Measurements from ENCODE around the gene WSB1. TPM values are rescaled to one million over a fixed set of nuclear protein-coding genes. Genes with fewer than 3 reads are reported as not detected.

WSB1 gene
- total RNA-seq, 4 donors from 2014 or later: 74.2 to 200 (median 133) TPM

DNA sequence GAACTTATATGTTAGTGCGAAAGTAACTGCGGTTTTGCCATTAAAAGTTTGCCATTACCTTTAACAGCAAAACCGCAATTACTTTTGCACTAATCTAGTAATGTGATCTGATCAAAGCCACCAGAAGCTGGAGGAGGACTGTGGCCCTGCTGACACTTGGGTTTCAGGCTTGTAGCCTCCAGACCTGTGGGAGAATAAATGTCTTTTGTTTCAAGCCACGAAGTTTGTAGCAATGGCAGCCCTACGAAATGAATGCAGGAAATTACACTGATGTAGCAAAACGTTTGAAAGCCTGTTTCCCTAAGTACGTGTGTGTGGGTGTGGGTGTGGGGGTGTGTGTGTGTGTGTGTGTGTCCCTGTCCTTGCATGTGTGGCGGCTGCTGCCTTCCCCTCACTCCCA is 66.6 kb downstream of the WSB1 start:
- no peaks in the 10 kb centered on the region for H3K9me3 ChIP-seq
- no peaks in the 10 kb centered on the region for H3K27me3 ChIP-seq
- 66 to 70% methylated on average over 5 to 8 of the region's 8 CpGs for WGBS, 2 donors (ENCODE audit: low coverage in 1 of 2)
- no peaks in the 10 kb centered on the region for H3K36me3 ChIP-seq
- no peak for TF ChIP-seq EP300 (IDR thresholded peaks at IDR 0.05)
- TF ChIP-seq, protein P1, sequence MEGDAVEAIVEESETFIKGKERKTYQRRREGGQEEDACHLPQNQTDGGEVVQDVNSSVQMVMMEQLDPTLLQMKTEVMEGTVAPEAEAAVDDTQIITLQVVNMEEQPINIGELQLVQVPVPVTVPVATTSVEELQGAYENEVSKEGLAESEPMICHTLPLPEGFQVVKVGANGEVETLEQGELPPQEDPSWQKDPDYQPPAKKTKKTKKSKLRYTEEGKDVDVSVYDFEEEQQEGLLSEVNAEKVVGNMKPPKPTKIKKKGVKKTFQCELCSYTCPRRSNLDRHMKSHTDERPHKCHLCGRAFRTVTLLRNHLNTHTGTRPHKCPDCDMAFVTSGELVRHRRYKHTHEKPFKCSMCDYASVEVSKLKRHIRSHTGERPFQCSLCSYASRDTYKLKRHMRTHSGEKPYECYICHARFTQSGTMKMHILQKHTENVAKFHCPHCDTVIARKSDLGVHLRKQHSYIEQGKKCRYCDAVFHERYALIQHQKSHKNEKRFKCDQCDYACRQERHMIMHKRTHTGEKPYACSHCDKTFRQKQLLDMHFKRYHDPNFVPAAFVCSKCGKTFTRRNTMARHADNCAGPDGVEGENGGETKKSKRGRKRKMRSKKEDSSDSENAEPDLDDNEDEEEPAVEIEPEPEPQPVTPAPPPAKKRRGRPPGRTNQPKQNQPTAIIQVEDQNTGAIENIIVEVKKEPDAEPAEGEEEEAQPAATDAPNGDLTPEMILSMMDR (IDR thresholded peaks at IDR 0.05): no peak
- TF ChIP-seq POLR2AphosphoS5 (IDR thresholded peaks at IDR 0.05): no peak
- TF ChIP-seq POLR2A (IDR thresholded peaks at IDR 0.05): no peak
- no peak overlapping the region for H3K27ac ChIP-seq
- ATAC-seq: no peak
- peaks cover 0 to 12% (median 3%) of the 10 kb centered on the region in 3 donors for H3K4me1 ChIP-seq
- H3K4me3 ChIP-seq: no peak overlapping the region

DNA sequence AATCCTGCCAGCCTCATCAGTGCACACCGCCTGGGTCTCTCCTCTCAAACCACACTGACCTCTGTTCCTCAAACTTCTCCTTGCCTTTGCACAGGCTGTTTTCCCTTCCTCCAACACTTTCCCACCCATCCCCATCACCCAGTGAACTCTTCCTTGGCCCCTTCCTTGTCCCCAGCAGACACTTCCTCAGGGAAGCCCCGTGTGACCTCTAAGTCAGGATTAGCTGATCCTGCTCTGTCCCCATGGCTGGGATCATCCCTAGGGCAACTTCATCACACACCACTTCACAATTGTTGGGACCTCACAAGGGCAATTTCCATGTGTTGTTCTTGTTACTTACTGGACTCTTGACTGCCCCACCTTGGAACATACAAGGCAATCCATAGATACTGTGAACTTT is 67.8 kb downstream of the WSB1 start:
- Histone ChIP-seq H3K9me3 (no peaks in the 10 kb centered on the region), H3K4me3 (no peak overlapping the region), H3K36me3 (no peaks in the 10 kb centered on the region), H3K27me3 (no peaks in the 10 kb centered on the region), H3K4me1 (peaks cover 0 to 12% (median 3%) of the 10 kb centered on the region in 3 donors), H3K27ac (no peak overlapping the region)
- no peak for ATAC-seq
- TF ChIP-seq, protein P1 (IDR thresholded peaks at IDR 0.05): no peak
- TF ChIP-seq POLR2AphosphoS5 (IDR thresholded peaks at IDR 0.05) (no peak), EP300 (IDR thresholded peaks at IDR 0.05) (no peak)
- 91 to 100% methylated on average over 1 to 2 of the region's 2 CpGs for WGBS, 2 donors (ENCODE audit: low coverage in 1 of 2)

DNA sequence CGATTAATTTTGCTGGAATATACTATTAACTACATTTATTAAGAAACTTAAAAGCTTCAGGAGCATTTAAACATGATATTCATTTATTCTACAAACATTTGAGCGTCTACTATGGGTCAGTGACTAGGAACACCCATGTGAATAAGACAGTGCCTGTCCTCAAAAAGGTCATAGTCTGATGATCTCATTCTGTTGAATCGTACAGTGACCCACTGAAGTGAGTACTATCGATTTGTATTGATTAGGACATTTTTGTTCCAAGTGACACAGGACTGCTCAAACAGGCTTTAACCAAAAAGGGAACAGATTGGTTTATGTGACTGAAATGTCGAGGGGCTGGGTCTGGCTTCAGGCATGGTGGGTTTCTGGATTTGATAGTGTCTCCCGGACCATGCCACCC is 68.6 kb downstream of the WSB1 start:
- TF ChIP-seq EP300 (IDR thresholded peaks at IDR 0.05) (no peak), POLR2A (IDR thresholded peaks at IDR 0.05) (no peak), POLR2AphosphoS5 (IDR thresholded peaks at IDR 0.05) (no peak)
- TF ChIP-seq, protein P1 (IDR thresholded peaks at IDR 0.05): no peak
- H3K27ac ChIP-seq: no peak overlapping the region
- peaks cover 0 to 12% (median 3%) of the 10 kb centered on the region in 3 donors for H3K4me1 ChIP-seq
- H3K9me3 ChIP-seq: no peaks in the 10 kb centered on the region
- H3K4me3 ChIP-seq: no peak overlapping the region
- no peaks in the 10 kb centered on the region for H3K27me3 ChIP-seq
- no peaks in the 10 kb centered on the region for H3K36me3 ChIP-seq
- WGBS, 2 donors (ENCODE audit: low coverage in 1 of 2): 70 to 78% methylated on average over 5 of the region's 6 CpGs
- ATAC-seq: no peak

DNA sequence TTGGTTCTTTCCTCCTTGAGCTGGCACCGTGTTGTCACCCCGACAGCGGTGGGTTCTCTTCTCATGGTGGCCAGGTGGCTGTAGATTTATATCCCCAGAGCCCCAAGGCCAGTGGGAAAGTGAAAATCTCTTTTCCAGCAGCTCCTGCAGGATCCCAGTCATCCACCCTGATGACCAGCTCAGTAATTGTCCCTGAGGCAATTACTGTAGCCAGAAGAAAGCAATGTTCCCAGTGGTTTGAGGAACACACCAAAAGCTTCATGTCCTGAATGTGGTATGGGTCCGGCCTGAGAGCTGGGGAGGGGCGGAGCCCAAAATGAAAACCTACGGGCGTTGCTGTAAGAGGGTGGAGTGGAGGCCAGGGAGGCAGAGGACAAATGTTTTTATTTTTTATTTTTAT is 69.0 kb downstream of the WSB1 start:
- TF ChIP-seq POLR2A (IDR thresholded peaks at IDR 0.05): no peak
- no peak for TF ChIP-seq POLR2AphosphoS5 (IDR thresholded peaks at IDR 0.05)
- TF ChIP-seq, protein P1 (IDR thresholded peaks at IDR 0.05): no peak
- TF ChIP-seq EP300 (IDR thresholded peaks at IDR 0.05): no peak
- 81 to 83% methylated on average over 3 to 6 of the region's 7 CpGs for WGBS, 2 donors (ENCODE audit: low coverage in 1 of 2)
- no peaks in the 10 kb centered on the region for H3K27me3 ChIP-seq
- no peak overlapping the region for H3K27ac ChIP-seq
- no peaks in the 10 kb centered on the region for H3K9me3 ChIP-seq
- no peak overlapping the region for H3K4me3 ChIP-seq
- peaks cover 0 to 12% (median 3%) of the 10 kb centered on the region in 3 donors for H3K4me1 ChIP-seq
- ATAC-seq: no peak
- no peaks in the 10 kb centered on the region for H3K36me3 ChIP-seq

DNA sequence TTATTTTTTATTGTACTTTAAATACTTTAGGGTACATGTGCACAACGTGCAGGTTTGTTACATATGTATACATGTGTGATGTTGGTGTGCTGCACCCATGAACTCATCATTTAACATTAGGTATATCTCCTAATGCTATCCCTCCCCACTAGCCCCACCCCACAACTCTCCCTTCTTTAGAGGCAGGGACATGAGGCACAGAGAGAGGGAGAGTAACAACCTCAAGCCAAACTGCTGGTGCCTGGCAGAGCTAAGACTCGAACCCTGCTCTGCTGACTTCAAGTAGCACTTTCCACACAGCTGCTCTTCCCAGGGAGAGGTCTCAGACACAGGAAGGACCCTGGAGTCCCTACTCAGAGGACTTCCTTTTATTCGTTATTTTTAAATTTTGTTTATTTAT is 69.4 kb downstream of the WSB1 start:
- Histone ChIP-seq H3K27ac (no peak overlapping the region), H3K4me1 (peaks cover 0 to 12% (median 3%) of the 10 kb centered on the region in 3 donors), H3K9me3 (no peaks in the 10 kb centered on the region), H3K27me3 (no peaks in the 10 kb centered on the region), H3K36me3 (no peaks in the 10 kb centered on the region), H3K4me3 (no peak overlapping the region)
- WGBS, 2 donors (ENCODE audit: low coverage in 1 of 2): 59 to 100% methylated on average over 1 to 3 of the region's 3 CpGs
- no peak for ATAC-seq
- no peak for TF ChIP-seq POLR2A (IDR thresholded peaks at IDR 0.05)
- no peak for TF ChIP-seq EP300 (IDR thresholded peaks at IDR 0.05)
- TF ChIP-seq, protein P1 (IDR thresholded peaks at IDR 0.05): no peak
- TF ChIP-seq POLR2AphosphoS5 (IDR thresholded peaks at IDR 0.05): no peak

Measured in gastroesophageal sphincter (tissue), 4 donors.